RWPE1 (cell line): ENCODE results near the gene LGI1.

Source experiments
- CTCF ChIA-PET: fragments of 350-600 bp; sonication (Branson Sonifier 250); formaldehyde crosslinking; extraction: SDS; loops from one replicate; lab custom pipeline; 2021; lab: Yijun Ruan, JAX
- POLR2A ChIA-PET: fragments of 400-600 bp; formaldehyde crosslinking; extraction: SDS; loops from one replicate; lab custom pipeline; 2020; ENCODE audit warnings: antibody characterized with exemption; ENCODE audit not compliant: low non-redundant PET; lab: Yijun Ruan, JAX
- DNase-seq: peaks from one replicate; pipeline ENCODE4 v3.0.0; 2012; ENCODE audit warnings: low spot score
- H3K27ac ChIP-seq: fragments of 450-650 bp; 2 replicates; pipeline ENCODE4 v1.5.1; 2017
- CTCF ChIP-seq: fragments of 450-650 bp; conservative IDR thresholded peaks from 2 replicates; pipeline ENCODE4 v1.5.1; 2017; ENCODE audit warnings: low read depth, mild to moderate bottlenecking

The LGI1 gene

GRCh38 chr10:93758508-93758885 lies 761 bp downstream of the LGI1 start:
- CTCF ChIA-PET = no interaction called here

GRCh38 chr10:93758891-93759410 lies 1.2 kb downstream of the LGI1 start:
- POLR2A ChIA-PET = no interaction called here
- DNase-seq = no peak
- H3K27ac ChIP-seq = no peak overlapping the region
- TF ChIP-seq CTCF = no peak
- CTCF ChIA-PET = no interaction called here

More at GRCh38 chr10:93758508-93758885, 761 bp downstream of the LGI1 start:
- no peak overlapping the region for H3K27ac ChIP-seq
- no peak for DNase-seq
- POLR2A ChIA-PET = no interaction called here
- TF ChIP-seq CTCF = no peak

GRCh38 chr10:93760490-93760889 lies 2.8 kb downstream of the LGI1 start:
- CTCF ChIA-PET = no interaction called here
- no peak for DNase-seq
- TF ChIP-seq CTCF = no peak

GRCh38 chr10:93762979-93763391 lies 5.2 kb downstream of the LGI1 start:
- POLR2A ChIA-PET = no interaction called here
- H3K27ac ChIP-seq = no peak overlapping the region
- CTCF ChIA-PET = interaction anchor here (0.7 to 0.8 kb wide), 2 partner anchors 17 to 60 kb away, joined by 4 to 5 read pairs; no protein-coding TSS in a partner anchor
- no peak for TF ChIP-seq CTCF
- DNase-seq = no peak

More at GRCh38 chr10:93760490-93760889, 2.8 kb downstream of the LGI1 start:
- H3K27ac ChIP-seq = no peak overlapping the region
- POLR2A ChIA-PET = no interaction called here

GRCh38 chr10:93766918-93767317 lies 9.2 kb downstream of the LGI1 start:
- CTCF ChIA-PET = interaction anchor here (0.6 kb wide), 1 partner anchor 21 kb away, joined by 3 read pairs; no protein-coding TSS in a partner anchor
- no peak for TF ChIP-seq CTCF
- H3K27ac ChIP-seq = no peak overlapping the region
- POLR2A ChIA-PET = no interaction called here
- DNase-seq = no peak

- DNase-seq = no peak
- POLR2A ChIA-PET = no interaction called here
- TF ChIP-seq CTCF = no peak
- no peak overlapping the region for H3K27ac ChIP-seq
- CTCF ChIA-PET = interaction anchor here (0.7 to 0.9 kb wide), 2 partner anchors 11 to 65 kb away, joined by 3 to 5 read pairs; partner anchors contain the start of gene FRA10AC1
These were observed 10.1 kb downstream of the LGI1 start for GRCh38 chr10:93767724-93768399.
